SK-MEL-5 (cell line): ENCODE data around the gene PADI6. TPM values are rescaled to one million over a fixed set of nuclear protein-coding genes. Genes with fewer than 3 reads are reported as not detected.

ENCODE experiments used
- DNase-seq: peaks from one replicate; pipeline ENCODE4 v3.0.0-alpha.2; 2016; ENCODE audit warnings: low read depth, low spot score
- in situ Hi-C: cut with HindIII; loops from 2 replicates; pipeline ENCODE4 v1.10.0; 2016; ENCODE audit warnings: low sequenced_read_pairs, high pct_unique_total_duplicates, low pct_unique_long_range_greater_than_20kb
- total RNA-seq: library from RNA; depleted of rRNA; stranded (reverse); fragments of >200 nt; shearing (Covaris generic); gene quantifications from 2 replicates; pipeline ENCODE4 v1.2.3, GENCODE V29; 2014; rRNA removed

Gene PADI6
- total RNA-seq, 1 experiment from 2014 or later: not detected

- in situ Hi-C loops: no loop called here
- DNase-seq: peak; percentile 81
These were observed 67.5 kb downstream of the PADI6 start, which contains the start of gene RCC2 for GRCh38 chr1:17439250-17440073. Gene RCC2 (minus strand): TSS chr1:17439677. CDS start chr1:17438514, 1,163 bp downstream.

GRCh38 chr1:17440074-17440826 is 68.3 kb downstream of the PADI6 start:
- DNase-seq: no peak
- in situ Hi-C loops: no loop called here

GRCh38 chr1:17440827-17441168 is 68.8 kb downstream of the PADI6 start:
- DNase-seq: no peak
- in situ Hi-C loops: no loop called here

- in situ Hi-C loops: no loop called here
- no peak for DNase-seq
These were observed 69.4 kb downstream of the PADI6 start for GRCh38 chr1:17441265-17441992.

- in situ Hi-C loops: no loop called here
- no peak for DNase-seq
These were observed 70.0 kb downstream of the PADI6 start for GRCh38 chr1:17441993-17442357.

GRCh38 chr1:17442841-17443240 is 70.8 kb downstream of the PADI6 start:
- DNase-seq: no peak

GRCh38 chr1:17447501-17447992 is 75.6 kb downstream of the PADI6 start:
- in situ Hi-C loops: no loop called here
- no peak for DNase-seq

More at GRCh38 chr1:17442841-17443240, 70.8 kb downstream of the PADI6 start:
- in situ Hi-C loops: no loop called here

Other genes starting within 250 kb of the PADI6 start
- 0.35 TPM in 1 of 2 replicates, not detected in the other for gene PADI1, start 167.1 kb upstream of the PADI6 start, total RNA-seq
- gene PADI3, start 123.1 kb upstream of the PADI6 start, total RNA-seq: 0.19 and 0.21 TPM in 2 replicates
- not detected in 2 replicates for gene PADI4, start 64.0 kb upstream of the PADI6 start, total RNA-seq
- 46.3 and 49.0 TPM in 2 replicates for gene RCC2, start 67.5 kb downstream of the PADI6 start, total RNA-seq
- 4.2 and 4.4 TPM in 2 replicates for gene ARHGEF10L, start 167.5 kb downstream of the PADI6 start, total RNA-seq